ENCODE results near the gene SGMS1.

GRCh38 chr10:50650481-50650880, 26.7 kb upstream of the SGMS1 start:
- TF ChIP-seq, protein P1, sequence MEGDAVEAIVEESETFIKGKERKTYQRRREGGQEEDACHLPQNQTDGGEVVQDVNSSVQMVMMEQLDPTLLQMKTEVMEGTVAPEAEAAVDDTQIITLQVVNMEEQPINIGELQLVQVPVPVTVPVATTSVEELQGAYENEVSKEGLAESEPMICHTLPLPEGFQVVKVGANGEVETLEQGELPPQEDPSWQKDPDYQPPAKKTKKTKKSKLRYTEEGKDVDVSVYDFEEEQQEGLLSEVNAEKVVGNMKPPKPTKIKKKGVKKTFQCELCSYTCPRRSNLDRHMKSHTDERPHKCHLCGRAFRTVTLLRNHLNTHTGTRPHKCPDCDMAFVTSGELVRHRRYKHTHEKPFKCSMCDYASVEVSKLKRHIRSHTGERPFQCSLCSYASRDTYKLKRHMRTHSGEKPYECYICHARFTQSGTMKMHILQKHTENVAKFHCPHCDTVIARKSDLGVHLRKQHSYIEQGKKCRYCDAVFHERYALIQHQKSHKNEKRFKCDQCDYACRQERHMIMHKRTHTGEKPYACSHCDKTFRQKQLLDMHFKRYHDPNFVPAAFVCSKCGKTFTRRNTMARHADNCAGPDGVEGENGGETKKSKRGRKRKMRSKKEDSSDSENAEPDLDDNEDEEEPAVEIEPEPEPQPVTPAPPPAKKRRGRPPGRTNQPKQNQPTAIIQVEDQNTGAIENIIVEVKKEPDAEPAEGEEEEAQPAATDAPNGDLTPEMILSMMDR (IDR thresholded peaks at IDR 0.05): no peak
- no peak for TF ChIP-seq POLR2A (IDR thresholded peaks at IDR 0.05)
- no peak for TF ChIP-seq EP300 (IDR thresholded peaks at IDR 0.05)
- TF ChIP-seq POLR2AphosphoS5 (IDR thresholded peaks at IDR 0.05): no peak
